HG02885 (cell line): ENCODE data around the gene MOB3B.
"Not testable (repeated sequence)": the region's sequence is repeated elsewhere in the genome, so short reads cannot be mapped to it uniquely, and the experiment has no call there.

Source experiments
- ATAC-seq: cut with Tn5 transposase; IDR thresholded peaks from one replicate; pipeline ENCODE4 v1.9.1; 2021; ENCODE audit warnings: mild to moderate bottlenecking; ENCODE audit not compliant: unreplicated experiment, poor library complexity

The MOB3B gene

DNA sequence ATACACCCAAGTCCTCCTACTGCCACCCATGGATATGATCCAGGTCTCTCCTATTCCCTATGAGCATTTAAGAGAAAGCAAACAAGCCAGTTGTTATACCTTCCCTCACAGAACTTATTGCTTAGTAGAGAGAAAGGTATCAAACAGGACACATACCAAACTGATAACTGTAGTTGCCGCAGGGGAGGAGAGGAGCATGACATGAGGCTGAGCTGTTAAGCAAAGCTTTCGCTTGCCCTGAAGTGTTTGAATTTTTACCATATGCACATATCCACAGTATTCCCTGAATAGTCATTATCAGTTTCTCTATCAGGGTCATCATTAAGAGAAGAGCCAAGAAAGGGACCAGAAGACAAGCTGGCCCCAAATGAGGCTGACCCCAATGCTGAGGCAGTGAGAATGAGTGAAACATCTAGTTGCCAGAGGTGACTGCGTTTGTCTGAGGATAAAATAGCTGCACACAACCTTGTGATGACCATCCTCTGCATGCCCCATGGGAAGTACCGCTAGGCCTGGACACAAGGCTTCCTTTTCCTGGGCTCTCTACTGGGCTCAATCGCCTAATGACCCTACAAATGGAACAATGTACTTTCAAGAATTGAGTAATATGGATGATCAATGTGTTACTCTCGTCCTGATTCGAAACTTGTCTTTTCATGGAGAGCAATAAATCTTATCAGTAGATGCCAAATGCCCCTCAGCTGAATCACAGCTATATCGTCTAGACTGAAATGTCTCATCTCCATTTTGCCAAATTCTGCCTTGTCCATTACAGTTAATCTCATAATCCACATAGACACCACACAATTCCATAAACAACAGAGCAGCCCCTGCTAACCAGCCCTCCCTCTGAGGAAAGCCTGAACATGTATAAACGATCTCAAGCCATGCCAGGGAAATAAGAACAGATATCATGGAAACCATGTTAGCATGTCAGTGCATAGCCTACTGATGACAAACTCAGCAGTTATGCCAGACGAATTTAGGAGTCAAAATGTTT lies 9.8 kb downstream of the MOB3B start:
- no peak for ATAC-seq

DNA sequence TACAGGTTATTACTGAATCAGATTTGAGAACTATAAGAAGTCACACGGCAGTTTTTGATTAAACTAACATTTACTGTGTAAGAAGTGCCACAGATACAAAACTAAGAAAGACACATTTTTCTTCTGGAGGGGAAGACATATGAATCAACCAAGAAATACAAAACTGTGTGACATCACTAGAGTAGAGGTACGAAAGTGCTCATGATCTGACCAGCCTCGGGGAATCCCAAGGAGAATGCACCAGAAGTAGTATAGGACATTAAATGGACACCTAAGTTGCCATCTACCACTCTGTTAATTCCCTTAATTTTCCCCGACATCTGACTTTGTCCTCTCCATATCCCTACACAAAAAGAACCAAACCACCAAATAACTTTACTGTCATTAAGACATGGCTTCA lies 10.8 kb downstream of the MOB3B start:
- no peak for ATAC-seq

DNA sequence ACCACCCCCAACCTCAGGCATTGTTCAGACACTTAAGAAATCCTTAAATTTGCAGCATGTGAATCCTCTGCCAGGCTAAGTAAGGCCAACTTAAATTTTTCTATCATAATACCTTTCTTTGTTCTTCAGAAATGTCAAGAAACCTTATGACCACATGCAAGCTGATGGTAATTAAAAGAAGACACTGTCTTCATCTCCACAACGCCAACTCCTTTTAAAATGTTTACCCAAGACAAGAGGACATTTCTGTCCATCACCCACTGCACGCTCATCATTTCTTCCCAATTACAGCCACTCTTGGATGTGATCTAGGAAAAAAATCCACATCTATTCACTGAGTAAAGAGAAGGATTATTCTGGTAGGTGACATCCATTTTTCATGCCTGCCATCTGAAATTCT lies 11.6 kb downstream of the MOB3B start:
- no peak for ATAC-seq

DNA sequence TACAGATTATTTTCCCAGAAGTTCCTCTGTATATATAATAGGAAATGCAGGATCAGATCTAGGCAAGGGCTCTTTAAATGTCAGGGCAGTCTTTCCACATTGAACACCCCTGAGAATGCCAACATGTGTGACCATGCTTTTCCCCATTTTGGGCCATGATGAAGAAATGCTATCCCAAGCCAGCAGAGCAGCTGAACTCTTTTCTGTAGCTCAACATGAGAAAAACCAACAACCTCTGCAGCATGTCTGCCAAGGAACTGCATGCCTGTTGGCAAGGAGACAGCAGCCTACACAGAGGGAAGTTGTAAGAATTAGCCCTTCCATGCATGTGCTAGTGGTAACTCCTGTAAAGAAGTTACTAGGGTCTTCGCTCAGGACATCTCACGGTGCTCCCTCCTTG lies 15.1 kb downstream of the MOB3B start:
- no peak for ATAC-seq

DNA sequence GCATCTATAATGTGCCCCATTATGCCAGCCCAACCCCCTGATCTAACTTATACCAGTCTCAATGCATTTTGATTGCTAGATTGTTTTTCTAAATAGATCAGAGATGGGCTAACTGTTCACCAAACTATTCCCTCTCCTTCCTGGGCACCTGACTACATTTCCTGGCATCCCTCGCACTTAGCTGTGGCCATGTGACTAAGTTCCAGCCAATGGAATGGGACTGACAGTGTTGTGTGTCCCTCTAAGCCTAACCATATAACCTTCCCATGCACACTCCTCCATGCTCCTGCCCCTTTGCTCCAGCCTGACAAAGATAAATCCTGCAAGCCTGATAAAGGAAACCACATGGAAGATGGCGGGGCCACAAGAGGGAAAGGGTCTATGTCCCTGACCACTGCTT lies 17.8 kb downstream of the MOB3B start:
- no peak for ATAC-seq

DNA sequence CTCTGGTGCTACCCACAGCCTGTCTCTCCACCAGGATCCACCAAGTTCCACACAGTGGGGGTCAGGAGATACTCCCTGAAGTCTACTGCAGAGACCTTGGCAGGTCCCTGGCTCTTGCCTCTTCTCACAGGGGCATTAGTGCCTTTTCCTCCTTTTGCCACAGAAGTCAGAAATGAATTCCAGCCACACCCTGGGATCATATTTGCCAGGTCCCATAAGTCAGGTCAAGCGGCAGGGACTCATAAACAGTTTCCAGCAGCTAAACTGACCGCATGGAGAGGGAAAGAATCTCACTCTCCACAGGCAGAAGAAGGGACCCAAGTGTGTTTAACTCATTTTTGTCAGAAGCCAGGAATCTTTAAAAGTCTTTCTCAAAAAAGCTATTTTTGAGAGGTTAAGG lies 18.8 kb downstream of the MOB3B start:
- no peak for ATAC-seq

DNA sequence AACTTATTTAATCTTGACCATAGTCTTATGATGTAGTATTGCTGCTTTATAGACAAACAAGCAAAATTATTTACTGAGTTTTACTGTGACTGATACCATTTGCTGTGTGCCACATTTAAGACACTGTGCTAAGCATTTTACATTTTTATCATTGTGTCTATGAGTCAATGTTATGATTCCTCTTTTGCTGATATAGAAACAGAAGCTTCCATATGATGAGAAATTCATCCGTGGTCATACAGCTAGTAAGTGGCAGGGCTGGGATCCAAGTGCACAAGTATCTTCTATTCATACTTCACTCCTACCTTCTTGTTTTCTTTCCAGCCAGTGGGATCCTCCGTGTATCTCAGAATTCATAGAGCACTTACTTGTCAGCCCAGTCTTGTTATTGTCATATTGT lies 22.6 kb downstream of the MOB3B start:
- no peak for ATAC-seq

DNA sequence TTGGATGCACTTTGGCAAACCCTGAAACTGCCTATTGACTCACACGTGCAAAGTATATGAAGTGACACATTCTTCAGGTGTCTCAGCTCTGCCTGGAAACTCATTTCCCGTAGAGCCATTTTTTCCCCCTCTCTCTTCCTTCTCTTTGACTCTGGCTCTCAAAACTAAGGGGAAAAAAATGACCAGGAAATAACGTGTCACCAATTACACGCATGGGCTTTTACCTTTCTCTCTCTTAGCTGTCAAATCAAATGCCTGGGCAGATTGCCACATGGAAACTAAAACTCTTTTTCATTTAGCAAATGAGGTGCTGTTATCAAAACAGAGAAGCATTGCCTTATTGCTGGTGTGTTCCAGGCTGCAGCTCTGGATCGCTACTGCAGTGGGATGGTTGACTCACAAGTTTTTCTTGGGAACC lies 23.9 kb downstream of the MOB3B start:
- no peak for ATAC-seq

DNA sequence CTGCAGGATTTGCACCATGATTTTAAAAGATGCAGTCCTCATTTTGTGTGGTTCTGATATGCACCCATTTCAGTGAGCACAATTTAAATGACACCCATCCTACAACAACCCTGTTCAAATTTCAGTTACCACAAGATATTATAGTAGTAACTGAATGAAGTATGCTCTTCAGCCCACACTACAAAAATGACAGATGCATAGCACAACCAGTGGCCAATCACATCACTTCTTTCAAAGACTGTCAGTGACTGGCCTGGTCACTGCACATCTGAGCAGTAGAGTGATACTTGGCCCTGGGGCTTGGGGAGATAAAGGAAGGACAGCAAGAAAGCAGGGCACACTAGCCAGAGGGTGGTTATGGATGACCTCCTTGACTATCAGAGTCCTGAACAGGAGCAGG lies 25.4 kb downstream of the MOB3B start:
- ATAC-seq, result no peak

DNA sequence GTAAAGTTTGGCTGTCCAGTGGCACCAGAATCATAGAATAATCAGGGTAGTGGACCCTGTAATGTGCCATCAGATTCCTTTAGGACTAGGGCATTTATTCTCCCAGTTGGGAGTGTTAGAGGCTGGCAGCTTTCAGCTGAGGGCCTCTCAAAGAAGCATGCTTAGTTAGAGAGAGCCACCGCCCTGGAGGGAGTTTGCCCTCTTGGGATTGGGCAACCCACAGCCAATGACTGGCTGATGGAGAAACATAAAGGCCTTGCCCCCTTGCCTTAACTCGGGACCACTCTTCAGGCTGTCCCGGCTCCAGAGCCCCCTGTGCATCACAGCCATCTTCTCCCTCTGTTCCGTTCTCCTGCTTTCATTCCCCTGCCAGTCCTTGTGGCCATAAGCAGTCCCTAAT lies 26.0 kb downstream of the MOB3B start:
- ATAC-seq, result no peak

DNA sequence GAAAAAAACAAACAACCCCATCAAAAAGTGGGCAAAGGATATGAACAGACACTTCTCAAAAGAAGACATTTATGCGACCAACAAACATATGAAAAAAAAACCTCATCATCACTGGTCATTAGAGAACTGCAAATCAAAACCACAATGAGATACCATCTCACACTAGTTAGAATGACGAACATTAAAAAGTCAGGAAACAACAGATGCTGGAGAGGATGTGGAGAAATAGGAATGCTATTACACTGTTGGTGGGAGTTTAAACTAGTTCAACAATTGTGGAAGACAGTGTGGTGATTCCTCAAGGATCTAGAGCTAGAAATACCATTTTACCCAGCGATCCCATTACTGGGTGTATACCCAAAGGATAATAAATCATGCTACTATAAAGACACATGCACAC lies 28.7 kb downstream of the MOB3B start:
- not testable (repeated sequence) for ATAC-seq

DNA sequence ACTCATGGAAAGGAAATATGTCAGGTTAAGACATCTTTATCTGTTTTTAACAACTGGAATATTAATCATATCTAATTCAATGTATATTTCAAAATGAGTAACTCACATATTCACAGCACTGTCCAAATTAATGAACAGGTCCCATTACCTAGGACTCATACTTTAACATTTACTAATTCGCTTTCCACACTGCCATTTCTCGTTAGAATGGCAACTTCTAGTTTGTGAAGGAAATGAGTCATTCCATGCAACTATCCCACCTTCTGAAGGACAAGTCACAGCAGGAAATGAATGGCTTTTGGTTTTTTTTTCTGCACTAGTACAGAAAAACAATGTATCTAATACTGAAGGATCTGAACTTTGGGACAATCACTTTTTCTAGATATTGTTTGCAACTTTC lies 30.2 kb downstream of the MOB3B start:
- no peak for ATAC-seq

DNA sequence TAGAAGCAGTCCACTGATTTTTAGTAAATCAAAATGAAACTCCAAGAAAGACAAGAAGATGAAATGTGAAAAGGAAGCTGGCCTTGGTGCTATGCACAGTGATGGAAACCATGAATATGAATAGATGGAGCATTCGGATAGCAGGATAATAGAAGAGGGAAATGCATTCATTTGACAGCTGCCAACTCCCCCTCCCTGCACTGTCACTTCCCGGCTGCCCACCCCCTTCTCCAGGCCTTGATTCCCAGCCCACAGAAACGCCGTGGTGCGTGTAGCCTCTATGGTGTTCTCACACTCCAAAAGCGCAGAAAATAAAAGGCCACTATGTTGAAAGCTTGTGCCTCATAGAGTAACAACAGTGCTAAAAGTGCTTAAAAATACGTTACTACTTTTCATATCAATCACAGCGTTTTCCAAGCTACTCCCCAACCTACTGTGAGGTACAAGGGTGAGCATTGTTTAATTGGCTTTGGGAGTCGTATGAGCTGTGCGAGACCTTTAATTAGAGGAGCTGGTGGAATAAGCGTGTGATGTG lies 31.7 kb downstream of the MOB3B start:
- ATAC-seq, result no peak

DNA sequence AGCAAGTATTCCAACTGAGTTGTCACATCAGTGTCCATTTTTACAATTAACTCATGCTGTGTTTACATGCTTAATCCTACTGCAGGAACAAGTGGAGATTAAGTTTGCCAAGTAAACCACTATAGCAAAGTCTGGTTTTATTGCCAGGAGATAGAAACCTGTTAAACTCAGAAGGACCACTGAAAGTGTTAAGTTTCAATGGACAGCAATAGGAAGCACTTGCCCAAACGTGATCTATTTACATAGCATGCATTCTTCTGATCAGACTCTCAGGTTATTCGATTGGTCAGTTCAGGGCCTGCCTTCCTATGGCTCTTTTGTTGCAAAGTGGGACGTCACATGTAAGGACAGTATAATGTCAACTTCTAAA lies 33.5 kb downstream of the MOB3B start:
- no peak for ATAC-seq

DNA sequence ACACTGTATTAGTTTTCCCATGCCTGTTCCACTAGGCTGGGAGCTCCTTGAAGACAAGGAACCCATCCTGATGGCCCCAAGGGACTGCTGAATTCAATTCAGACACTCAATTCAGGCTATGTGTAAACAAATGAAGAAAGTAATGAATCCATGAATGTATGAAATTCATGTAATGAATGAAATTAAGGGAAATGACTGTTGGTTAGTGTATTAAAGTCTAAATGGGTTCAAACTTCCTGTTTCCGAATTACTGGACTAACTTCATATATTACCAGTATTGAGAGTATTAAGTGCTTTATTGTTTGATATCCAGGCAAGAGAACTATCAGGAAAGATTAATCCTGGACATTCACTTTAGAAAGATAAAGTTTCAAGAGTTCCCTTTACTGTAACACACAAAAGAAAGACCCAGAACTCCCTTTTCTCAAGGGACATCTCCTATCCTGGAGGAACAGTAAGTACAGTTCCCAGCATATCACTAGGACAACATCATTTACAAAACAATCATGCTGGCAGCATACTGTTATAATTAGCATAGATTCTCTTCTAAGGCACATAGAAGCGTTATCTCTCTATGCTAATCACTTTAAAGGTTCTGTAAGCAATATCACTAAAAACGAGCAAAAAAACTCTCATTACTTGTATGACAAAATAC lies 34.0 kb downstream of the MOB3B start:
- ATAC-seq, result no peak

DNA sequence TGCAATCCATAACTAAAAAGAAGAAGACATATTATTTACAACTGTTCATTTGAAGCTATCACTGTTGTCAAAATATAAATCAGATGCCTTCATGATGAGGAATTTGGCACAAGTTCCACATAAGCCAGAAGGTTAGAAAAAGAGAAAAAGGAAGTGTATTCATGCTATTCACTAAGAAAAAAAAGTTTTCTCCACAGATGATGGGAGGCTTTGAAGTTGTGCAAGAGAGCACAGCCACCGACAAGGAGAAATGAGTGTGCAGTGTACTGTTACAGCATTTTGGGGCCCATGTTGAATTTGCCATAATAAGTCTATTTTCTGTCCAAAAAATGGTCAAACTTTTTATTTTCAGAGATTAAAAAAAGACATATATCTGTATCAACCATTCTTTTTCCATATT lies 38.5 kb downstream of the MOB3B start:
- ATAC-seq, result peak; percentile 61

DNA sequence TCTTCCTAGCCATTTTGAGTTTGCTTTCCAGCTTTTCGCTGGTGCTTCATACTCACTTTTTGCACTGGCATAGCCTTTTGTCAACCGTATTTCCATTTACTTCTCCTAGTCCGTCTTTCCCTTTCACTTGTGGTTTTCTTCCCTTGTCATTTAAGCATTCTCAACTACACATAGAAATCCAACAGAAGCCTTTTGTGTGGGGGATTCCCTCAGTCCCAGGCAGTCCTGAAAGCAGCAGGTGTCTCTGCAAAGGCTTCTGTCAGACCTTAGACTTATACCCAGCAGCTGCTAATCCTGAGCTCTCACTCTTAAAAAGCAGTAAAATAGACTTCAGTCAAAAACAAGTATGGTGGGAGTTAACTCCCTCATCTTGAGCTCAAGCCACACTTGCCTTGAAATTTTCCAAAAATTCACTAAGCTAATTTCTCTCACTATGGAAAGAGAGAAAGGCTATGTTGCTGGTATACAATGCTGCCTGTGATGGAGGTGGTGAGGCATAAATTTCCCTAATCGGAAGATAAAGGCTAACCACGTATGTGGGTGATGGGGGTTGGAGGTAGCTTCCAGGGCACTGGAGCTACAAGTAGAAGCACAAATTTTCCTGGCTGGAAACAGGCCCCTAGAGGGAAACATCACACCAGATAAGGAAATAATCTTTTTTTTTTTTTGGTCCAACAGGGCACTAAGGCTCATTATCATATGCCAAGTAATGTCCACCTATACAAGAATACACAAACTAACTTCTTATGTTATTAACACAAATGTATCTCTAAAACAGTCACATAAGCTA lies 40.3 kb downstream of the MOB3B start:
- peak; percentile 82 for ATAC-seq

DNA sequence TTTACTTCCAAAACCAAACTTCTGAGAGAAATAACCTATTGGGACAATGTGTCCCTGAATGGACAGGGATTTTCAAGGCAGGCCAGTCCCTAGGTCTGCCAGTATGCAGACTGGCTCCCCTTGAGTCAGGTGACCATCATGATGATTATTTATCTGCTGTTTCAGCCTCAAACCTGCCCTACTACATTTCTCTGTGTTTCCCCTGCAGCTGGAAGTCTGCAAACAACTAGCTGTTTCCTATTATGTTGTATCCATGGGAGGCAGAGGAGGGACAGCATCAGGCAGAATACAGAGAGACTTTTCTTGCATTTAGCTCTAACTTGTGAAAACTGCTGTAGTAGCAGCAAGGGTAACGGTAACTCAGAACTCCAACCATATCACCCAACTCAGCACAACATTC lies 41.7 kb downstream of the MOB3B start:
- ATAC-seq, result no peak

DNA sequence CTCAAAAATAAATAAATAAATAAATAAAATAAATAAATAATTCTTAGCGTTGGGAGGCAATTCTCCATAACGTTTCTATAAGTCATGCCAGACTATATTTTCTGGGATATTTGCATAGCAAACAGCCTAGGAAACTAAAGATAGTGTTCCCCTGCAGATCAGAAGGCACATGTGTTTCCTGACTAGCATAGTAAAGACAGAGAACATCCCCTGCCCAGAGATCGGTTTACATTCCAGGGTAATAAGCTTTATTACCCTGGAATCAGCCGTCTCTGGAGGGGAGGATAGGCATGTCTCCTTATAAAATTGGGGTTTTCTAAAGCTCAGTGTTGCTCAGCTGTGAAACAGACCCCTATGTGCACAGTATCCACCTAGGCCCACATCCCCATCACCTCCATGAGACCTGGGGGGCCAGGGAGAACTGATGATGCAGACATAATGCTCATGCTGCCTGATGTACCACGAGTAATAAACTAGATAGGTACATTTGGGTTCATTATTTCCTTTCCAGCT lies 42.4 kb downstream of the MOB3B start:
- no peak for ATAC-seq

DNA sequence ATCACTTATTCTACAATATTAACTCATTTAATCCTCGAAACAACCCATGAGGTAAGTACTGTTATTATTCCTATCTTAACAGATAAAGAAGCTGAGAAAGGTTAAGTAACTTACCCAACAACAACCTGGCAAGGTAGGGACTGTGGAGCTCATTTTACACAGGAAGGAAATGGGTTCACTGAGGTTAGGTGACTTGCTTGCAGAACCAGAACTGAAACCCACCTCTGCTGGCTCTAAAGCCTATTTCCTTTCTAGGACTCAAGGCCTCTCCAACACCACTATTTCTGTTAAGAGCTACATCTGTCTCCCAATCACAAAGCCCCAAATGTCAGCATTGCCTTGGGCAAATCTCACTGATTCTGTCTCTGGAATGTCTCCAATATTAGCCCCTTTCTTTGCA lies 44.5 kb downstream of the MOB3B start:
- peak; percentile 76 for ATAC-seq

DNA sequence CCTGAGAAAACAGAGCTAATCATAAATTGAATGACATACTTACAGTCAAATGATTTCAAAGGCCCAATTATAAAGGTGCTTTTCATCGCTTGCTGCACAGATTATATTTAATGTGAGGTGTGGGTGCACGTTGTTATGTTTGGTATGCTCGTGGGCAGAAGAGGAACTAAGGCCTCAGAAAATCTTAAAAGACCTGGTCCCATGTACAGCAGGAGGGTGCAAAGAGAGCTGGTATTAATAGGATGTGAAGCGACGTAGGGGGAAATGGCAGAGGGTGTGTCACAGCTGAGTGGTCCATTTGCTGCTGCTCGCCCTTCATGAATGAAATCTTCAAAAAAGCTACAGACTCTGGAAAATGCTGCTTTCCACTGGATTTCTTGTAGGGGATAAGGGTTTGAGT lies 46.0 kb downstream of the MOB3B start:
- no peak for ATAC-seq
